Raji (cell line): ENCODE data around the gene CBX3.
A peak's percentile ranks its signal among the peaks of the same experiment; 100 is the strongest.

Source experiments
- POLR2A ChIP-seq: IDR thresholded peaks from 2 replicates; pipeline ENCODE4 v1.6.1; 2011; ENCODE audit warnings: low read depth, low read length, control low read depth; ENCODE audit not compliant: insufficient read depth

CBX3 gene

GRCh38 chr7:26193432-26194207 lies 7.9 kb upstream of the CBX3 start:
- TF ChIP-seq POLR2A: no peak

DNA sequence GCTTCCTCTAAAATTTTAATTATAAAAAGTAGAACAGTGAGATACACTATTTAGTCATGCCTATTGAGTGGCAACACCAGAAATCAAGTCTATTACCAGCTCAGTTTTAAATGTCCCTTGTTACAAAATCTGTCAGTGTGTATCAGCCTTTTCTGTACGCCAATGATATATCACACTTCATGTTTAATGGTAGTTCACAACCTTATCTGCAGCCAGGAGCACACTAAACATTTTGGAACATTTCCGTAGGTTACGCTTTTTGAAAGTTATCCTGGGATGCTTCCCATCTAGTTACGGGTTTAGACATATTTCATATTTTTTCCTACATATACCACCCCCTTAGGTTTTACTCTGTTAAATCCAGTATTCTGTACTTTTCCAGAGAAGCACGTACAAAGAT lies 6.4 kb upstream of the CBX3 start:
- no peak for TF ChIP-seq POLR2A

DNA sequence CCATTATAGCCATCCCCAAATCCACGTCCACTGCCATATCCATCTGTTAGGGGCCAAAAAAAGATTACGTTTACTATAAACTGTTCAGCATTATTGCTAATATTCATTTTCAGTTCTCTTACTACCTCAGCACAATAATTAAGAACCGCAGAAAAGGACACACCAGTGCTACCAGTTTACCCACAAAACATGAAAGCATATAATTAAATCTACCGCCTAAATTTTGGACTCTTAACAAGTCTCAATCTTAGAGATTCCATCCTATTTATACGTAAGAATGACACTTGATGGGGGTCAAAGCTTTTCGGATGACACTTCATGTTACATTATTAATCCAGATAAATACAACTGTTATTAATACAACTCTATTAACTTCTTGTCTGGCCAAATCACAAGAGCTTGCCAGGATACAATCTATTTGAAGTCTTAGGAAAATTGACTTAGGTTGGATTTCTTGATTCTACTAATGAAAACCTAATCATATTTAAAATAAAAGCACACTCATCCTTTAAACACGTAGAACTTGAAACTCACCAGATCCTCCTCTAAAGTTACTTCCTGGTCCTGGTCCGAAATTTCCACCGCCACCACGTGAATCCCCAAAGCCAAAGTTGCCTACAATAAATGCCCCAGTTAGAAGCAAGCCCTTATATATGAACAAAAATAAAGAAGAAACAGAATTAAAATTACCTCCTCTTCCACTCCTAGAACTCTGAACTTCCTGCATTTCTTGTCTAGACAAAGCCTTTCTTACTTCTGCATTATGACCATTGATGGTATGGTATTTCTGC lies 5.5 kb upstream of the CBX3 start:
- no peak for TF ChIP-seq POLR2A

DNA sequence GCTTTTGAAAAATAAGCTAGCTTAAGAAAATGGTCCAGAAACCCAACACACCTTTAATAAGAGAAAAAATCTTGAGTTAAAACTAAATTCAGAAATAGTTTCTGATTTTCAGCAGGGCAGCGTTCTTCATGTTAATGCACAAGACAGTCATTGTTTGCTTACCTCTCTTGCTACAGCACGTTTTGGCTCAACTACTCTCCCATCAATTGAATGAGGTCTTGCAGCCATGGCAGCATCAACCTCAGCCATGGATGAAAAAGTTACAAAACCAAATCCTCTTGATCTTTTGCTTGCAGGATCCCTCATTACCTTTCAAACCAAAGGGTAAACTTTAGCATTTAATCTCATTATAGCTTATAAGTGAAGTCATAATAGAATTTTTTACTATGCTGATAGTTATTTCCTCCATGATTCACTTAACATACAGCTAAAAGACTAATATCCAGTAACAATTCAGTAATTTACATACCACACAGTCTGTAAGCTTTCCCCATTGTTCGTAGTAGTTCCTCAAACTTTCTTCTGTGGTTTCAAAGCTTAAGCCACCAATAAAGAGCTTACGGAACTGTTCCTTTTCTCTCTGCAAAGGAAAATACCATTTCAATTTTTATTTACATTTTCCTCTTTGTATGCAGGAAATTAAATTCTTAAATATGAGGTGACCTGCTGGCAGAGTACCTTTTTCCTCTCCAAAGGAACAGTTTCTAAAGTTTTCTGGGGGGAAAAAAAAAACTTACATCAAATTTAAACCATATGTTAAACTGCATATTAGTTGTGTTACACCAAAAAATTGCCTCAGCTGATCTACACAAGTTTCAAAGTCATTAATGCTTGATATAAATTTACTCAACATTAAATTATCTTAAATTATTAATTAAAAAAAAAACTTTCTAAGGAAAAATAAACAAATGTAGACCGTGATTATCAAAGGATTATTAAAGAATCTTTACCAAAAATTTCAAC lies 4.1 kb upstream of the CBX3 start:
- no peak for TF ChIP-seq POLR2A

GRCh38 chr7:26198133-26198780 lies 3.3 kb upstream of the CBX3 start:
- no peak for TF ChIP-seq POLR2A

DNA sequence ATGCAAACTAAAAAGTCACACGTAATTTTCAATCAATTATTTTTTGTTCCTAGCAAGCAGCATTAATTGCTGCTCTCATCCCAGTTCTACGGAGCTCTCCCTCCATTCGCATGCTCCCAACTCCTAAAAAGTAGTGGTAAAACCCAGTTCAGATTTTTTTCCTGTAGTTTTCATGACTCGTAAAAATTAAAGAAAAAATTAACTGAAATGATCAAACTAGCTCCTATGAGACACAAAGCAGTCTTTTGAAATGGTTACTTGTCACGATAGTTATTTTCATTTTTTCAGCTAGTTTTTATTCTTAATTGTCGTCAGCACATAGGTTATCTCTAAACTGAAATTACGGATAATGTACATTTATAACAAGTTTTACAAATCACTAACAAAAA lies 2.8 kb upstream of the CBX3 start:
- TF ChIP-seq POLR2A: no peak

DNA sequence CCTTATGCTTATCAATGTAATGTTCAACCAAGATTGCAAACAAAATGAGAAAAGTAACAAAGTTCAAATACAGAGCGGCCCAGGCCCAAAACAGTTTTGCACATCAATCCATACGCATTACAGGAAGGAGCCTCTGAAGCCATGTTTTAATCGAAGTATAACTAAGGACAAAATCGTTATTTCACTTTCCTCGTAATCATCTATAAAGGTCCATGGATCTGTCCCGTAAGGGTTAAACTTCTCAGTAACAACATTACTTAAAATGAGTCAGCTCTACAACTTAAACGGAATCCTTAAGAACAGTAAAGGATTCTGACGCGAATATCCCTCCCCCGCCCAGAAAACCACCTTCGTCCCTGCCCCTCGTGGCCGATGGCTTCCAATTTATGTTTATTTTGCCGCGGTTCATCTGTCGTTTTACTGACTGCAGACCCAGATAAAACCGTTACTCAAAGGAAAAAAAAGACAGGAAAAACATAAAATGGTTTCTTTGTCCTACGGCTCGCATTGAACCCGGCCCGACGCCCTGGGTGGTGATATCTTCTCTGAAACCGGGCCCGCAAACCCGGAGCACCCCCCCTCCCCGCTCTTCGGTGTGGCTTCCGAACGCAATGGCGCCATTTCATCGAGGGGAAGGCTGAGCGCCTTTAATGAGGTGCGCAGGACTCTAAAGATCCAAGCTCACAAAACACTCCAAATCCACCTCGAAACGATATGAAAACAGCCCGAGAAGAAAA lies 2.1 kb upstream of the CBX3 start:
- TF ChIP-seq POLR2A: no peak

DNA sequence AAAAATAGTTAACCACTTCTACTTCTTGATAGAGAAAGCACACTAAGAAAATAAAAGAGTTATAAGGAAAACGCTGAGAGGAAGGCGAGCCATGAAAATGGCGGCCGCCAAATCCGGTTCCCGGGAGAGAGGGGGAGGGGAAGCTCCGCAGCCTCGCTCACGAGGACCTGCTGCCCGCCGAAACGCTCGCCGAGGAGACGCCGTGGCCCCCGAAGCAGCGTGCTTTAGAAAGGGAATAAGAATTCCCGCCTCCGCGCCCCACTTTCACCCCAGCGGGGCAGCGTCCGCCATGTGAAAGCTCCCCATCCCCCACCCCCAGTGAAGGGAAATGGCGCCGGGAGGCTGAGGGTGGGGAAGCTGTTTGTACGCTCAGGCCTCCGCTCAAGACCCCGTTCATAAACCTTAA lies 1.5 kb upstream of the CBX3 start:
- TF ChIP-seq POLR2A: no peak

- TF ChIP-seq POLR2A: peak; percentile 99
These were observed 900 bp upstream of the CBX3 start, which contains the start of gene HNRNPA2B1 for GRCh38 chr7:26200444-26201246. HNRNPA2B1 (minus strand) TSS chr7:26200746; CDS start chr7:26200577, 169 bp downstream.

DNA sequence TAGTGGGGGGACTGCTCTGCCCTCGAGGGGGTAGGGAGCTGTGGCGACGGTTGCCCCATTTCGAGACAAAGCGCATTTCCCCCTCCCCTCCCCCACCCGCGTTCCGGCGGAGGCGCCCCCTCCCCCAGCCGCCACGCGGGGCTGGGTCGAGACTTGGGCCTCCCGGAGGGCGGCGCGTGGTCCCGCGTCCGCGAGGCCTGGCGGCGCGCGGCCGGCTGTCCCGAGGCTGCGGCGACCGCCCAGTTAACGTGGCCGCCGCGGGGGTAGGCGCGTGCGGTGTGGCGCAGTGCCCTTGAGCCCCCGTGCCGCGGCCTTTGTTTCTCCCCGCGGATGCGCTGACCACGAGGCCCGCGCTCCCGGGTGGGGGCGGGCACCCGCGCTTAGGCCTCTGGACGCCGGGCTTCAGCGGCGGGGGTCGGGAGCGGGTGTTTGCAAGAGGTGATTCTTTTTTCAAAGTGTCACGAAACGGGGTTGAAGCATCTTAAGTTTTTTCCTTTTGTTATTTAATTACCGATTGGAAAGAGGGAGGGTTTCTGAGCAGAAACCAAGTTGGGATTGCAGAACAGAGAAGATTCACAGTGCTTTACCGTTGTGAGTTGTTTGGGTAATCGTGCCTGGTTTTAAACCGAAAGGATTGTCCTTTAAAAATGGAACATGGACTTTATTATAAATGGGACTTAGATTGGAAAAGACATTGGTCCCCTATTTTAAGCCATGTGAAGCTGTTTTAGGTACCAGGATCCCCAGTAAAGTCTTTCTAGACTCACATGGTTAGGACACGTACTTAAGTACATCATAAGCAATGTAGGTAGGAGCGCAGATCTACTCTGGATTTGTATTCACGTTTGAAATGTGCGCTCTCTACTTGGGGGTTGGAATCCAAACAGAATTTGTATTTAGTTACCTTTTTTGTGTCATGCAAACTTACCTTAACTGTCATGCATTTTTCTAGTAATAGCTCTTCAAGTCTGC lies 760 bp downstream of the CBX3 start:
- 0 out of 2 replicates have a peak, but pooled peaks have one; percentile 9 for TF ChIP-seq POLR2A

- TF ChIP-seq POLR2A: no peak
These were observed 1.5 kb downstream of the CBX3 start for GRCh38 chr7:26203016-26203415.

DNA sequence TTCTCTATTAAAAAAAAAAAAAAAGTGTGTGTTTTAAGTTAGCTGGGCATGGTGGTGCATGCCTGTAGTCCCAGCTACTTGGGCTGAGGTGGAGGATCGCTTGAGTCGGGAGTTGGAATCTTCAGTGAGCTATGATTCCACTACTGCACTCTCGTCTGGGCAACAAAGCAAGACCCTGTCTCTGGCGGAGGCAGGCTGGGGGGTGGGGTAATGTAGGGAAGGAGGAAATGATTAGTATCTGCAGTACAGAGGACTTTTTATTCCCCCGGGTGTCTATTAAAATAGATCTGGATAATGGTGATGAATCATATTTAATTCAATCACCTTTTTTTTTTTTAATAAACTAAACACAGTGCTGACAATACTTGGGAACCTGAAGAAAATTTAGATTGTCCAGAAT lies 6.5 kb downstream of the CBX3 start:
- no peak for TF ChIP-seq POLR2A
